Liver (tissue), 9 donors: ENCODE measurements around the gene TMPRSS13. TPM values are rescaled to one million over a fixed set of nuclear protein-coding genes. Genes with fewer than 3 reads are reported as not detected.

ENCODE experiments used
- DNase-seq: peaks from one replicate; pipeline ENCODE4 v3.0.0-alpha.2; 2017; ENCODE audit warnings: low spot score
- H3K27ac ChIP-seq, 2 donors: one replicate each; pipeline ENCODE4 v1.7.0; 2013; ENCODE audit warnings: inconsistent platforms in 2 of 2, low read length in 2 of 2, control low read depth in 1 of 2, low read depth in 1 of 2, mild to moderate bottlenecking in 1 of 2
- H3K27me3 ChIP-seq, 4 donors: one replicate each; pipeline versions ENCODE4 v1.6.1 to v1.7.0; 2013; ENCODE audit warnings: low read length in 3 of 4, inconsistent platforms in 1 of 4, mild to moderate bottlenecking in 1 of 4, moderate library complexity in 1 of 4; ENCODE audit not compliant: control insufficient read depth in 4 of 4, insufficient read depth in 4 of 4
- H3K36me3 ChIP-seq, 4 donors: one replicate each; pipeline versions ENCODE4 v1.6.1 to v1.7.0; 2013; ENCODE audit warnings: low read length in 3 of 4, mild to moderate bottlenecking in 3 of 4, low read depth in 1 of 4, moderate library complexity in 1 of 4; ENCODE audit not compliant: control insufficient read depth in 4 of 4, insufficient read depth in 3 of 4
- H3K4me1 ChIP-seq, 4 donors: one replicate each; pipeline versions ENCODE4 v1.6.1 to v1.7.0; 2013; ENCODE audit warnings: low read length in 3 of 4, mild to moderate bottlenecking in 3 of 4, moderate library complexity in 1 of 4; ENCODE audit not compliant: control insufficient read depth in 4 of 4, insufficient read depth in 4 of 4
- H3K4me3 ChIP-seq, 3 donors: one replicate each; pipeline versions ENCODE4 v1.6.1 to v1.7.0; 2013; ENCODE audit warnings: low read length in 3 of 3, control low read depth in 1 of 3, low read depth in 1 of 3, mild to moderate bottlenecking in 1 of 3
- H3K9ac ChIP-seq, 2 donors: one replicate each; pipeline ENCODE4 v1.7.0; 2013; ENCODE audit warnings: low read length in 2 of 2, mild to moderate bottlenecking in 2 of 2, moderate library complexity in 2 of 2, control low read depth in 1 of 2, low read depth in 1 of 2
- H3K9me3 ChIP-seq, 4 donors: one replicate each; pipeline versions ENCODE4 v1.6.1 to v1.7.0; 2013; ENCODE audit warnings: low read length in 3 of 4; ENCODE audit not compliant: control insufficient read depth in 4 of 4
- EGR1 ChIP-seq, 2 donors: IDR thresholded peaks; 2 replicates each; pipeline ENCODE4 v1.6.1; 2016 to 2018; ENCODE audit warnings: antibody characterized with exemption in 2 of 2, low read depth in 2 of 2
- FOXA1 ChIP-seq: IDR thresholded peaks from 2 replicates; pipeline ENCODE4 v1.6.1; 2016; ENCODE audit warnings: antibody characterized with exemption
- FOXA2 ChIP-seq: IDR thresholded peaks from 2 replicates; pipeline ENCODE4 v1.6.1; 2016; ENCODE audit warnings: antibody characterized with exemption
- GABPA ChIP-seq, 2 donors: IDR thresholded peaks in 1 of 2; conservative IDR thresholded peaks in 1 of 2; 2 replicates each; pipeline ENCODE4 v1.6.1; 2016; ENCODE audit warnings: antibody characterized with exemption in 2 of 2, mild to moderate bottlenecking in 1 of 2, moderate library complexity in 1 of 2
- HNF4G ChIP-seq: IDR thresholded peaks from 2 replicates; pipeline ENCODE4 v1.6.1; 2016; ENCODE audit warnings: antibody characterized with exemption
- JUND ChIP-seq, 2 donors: IDR thresholded peaks; 2 replicates each; pipeline ENCODE4 v1.6.1; 2016; ENCODE audit warnings: antibody characterized with exemption in 2 of 2
- NR2F2 ChIP-seq: IDR thresholded peaks from 2 replicates; pipeline ENCODE4 v1.6.1; 2016; ENCODE audit warnings: antibody characterized with exemption
- RAD21 ChIP-seq, 2 donors: IDR thresholded peaks; 2 replicates each; pipeline ENCODE4 v1.6.1; 2016; ENCODE audit warnings: antibody characterized with exemption in 2 of 2, mild to moderate bottlenecking in 2 of 2
- RXRA ChIP-seq, 2 donors: IDR thresholded peaks; 2 replicates each; pipeline ENCODE4 v1.6.1; 2017 to 2018; ENCODE audit warnings: antibody characterized with exemption in 2 of 2, mild to moderate bottlenecking in 1 of 2
- SP1 ChIP-seq: IDR thresholded peaks from 2 replicates; pipeline ENCODE4 v1.6.1; 2018; ENCODE audit warnings: antibody characterized with exemption, mild to moderate bottlenecking
- TAF1 ChIP-seq: conservative IDR thresholded peaks from 2 replicates; pipeline ENCODE4 v1.6.1; 2016; ENCODE audit warnings: antibody characterized with exemption, mild to moderate bottlenecking
- YY1 ChIP-seq: IDR thresholded peaks from 2 replicates; pipeline ENCODE4 v1.6.1; 2016; ENCODE audit warnings: antibody characterized with exemption, mild to moderate bottlenecking
- WGBS: extraction: QIAGEN DNeasy Blood & Tissue Kit; methylation state at CpG from one replicate; pipeline ENCODE4 v1.1.7; 2013; 5-methylcytosine and 5-hydroxymethylcytosine counted together
- polyA plus RNA-seq, 2 donors: library from polyadenylated mRNA; stranded (reverse) in 1 of 2; unstranded in 1 of 2; fragments of 200-250 nt in 1 of 2; fragments of >200 nt in 1 of 2; fragmentation: Nextera tagmentation in 1 of 2; extraction: Ambion mirVana in 1 of 2; gene quantifications; one replicate each; pipeline versions ENCODE4 v1.2.1 to v1.2.3, GENCODE V29; 2013 to 2015
- total RNA-seq, 2 donors: library from RNA; depleted of rRNA; stranded (reverse); fragments of >200 nt; gene quantifications; one replicate each; pipeline ENCODE4 v1.2.3, GENCODE V29; 2014
- TF ChIP-seq, protein P1 (sequence below): IDR thresholded peaks from 2 replicates; pipeline ENCODE4 v1.6.1; 2016; ENCODE audit warnings: antibody characterized with exemption, mild to moderate bottlenecking
- TF ChIP-seq, protein P2 (sequence below): IDR thresholded peaks from 2 replicates; pipeline ENCODE4 v1.6.1; 2016; ENCODE audit warnings: antibody characterized with exemption
- TF ChIP-seq, protein P3 (sequence below): IDR thresholded peaks from 2 replicates; pipeline ENCODE4 v1.6.1; 2016; ENCODE audit warnings: antibody characterized with exemption
- TF ChIP-seq, protein P4 (sequence below): fragments of 150-350 bp; IDR thresholded peaks from 2 replicates; pipeline ENCODE4 v1.5.1; 2017; ENCODE audit warnings: improper control_type of control experiment, low read depth, low read length; ENCODE audit not compliant: missing input control
- TF ChIP-seq, protein P5 (sequence below): IDR thresholded peaks from 2 replicates; pipeline ENCODE4 v1.6.1; 2016; ENCODE audit warnings: antibody characterized with exemption
- donor health status: healthy.
- donor health status: healthy.
- donor health status: healthy.
- donor health status: healthy.
- donor health status: healthy.

Gene TMPRSS13
- total and polyA plus RNA-seq, 4 donors = 0.11 to 0.93 (median 0.24) TPM

DNA sequence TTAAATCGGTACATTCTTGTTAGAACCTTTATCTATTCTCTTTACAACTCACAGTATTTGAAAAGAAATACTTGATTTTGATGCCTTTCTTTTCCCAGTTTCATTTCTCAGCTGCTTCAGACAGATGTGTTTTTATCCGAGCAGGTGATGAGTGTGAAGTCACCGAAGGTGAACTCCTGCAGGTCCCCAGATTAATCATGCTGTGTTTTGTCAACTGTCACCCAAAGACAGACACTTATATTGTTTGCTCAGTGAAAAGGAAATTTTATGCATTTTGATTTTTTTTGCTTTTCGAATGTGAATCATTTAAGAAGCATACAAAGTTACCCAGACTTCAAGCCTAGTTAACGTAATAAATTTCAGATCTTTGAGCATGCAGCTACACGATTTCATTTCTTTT, 7.8 kb upstream of the TMPRSS13 start:
- Histone ChIP-seq H3K9ac (no peak overlapping the region), H3K9me3 (no peaks in the 10 kb centered on the region), H3K36me3 (no peaks in the 10 kb centered on the region), H3K4me3 (no peak overlapping the region), H3K4me1 (no peaks in the 10 kb centered on the region), H3K27ac (no peak overlapping the region), H3K27me3 (peaks cover 0 to 3% (median 0%) of the 10 kb centered on the region in 4 donors)
- no peak for DNase-seq
- WGBS = 70% methylated on average over 6 of the region's 6 CpGs
- no peak for TF ChIP-seq JUND (IDR thresholded peaks at IDR 0.05)
- TF ChIP-seq EGR1 (IDR thresholded peaks at IDR 0.05; ENCODE audit: low read depth in 2 of 2) = no peak
- TF ChIP-seq, protein P1, sequence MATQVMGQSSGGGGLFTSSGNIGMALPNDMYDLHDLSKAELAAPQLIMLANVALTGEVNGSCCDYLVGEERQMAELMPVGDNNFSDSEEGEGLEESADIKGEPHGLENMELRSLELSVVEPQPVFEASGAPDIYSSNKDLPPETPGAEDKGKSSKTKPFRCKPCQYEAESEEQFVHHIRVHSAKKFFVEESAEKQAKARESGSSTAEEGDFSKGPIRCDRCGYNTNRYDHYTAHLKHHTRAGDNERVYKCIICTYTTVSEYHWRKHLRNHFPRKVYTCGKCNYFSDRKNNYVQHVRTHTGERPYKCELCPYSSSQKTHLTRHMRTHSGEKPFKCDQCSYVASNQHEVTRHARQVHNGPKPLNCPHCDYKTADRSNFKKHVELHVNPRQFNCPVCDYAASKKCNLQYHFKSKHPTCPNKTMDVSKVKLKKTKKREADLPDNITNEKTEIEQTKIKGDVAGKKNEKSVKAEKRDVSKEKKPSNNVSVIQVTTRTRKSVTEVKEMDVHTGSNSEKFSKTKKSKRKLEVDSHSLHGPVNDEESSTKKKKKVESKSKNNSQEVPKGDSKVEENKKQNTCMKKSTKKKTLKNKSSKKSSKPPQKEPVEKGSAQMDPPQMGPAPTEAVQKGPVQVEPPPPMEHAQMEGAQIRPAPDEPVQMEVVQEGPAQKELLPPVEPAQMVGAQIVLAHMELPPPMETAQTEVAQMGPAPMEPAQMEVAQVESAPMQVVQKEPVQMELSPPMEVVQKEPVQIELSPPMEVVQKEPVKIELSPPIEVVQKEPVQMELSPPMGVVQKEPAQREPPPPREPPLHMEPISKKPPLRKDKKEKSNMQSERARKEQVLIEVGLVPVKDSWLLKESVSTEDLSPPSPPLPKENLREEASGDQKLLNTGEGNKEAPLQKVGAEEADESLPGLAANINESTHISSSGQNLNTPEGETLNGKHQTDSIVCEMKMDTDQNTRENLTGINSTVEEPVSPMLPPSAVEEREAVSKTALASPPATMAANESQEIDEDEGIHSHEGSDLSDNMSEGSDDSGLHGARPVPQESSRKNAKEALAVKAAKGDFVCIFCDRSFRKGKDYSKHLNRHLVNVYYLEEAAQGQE = no peak
- TF ChIP-seq FOXA1 = no peak
- TF ChIP-seq, protein P2, sequence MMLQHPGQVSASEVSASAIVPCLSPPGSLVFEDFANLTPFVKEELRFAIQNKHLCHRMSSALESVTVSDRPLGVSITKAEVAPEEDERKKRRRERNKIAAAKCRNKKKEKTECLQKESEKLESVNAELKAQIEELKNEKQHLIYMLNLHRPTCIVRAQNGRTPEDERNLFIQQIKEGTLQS = no peak
- TF ChIP-seq, protein P3, sequence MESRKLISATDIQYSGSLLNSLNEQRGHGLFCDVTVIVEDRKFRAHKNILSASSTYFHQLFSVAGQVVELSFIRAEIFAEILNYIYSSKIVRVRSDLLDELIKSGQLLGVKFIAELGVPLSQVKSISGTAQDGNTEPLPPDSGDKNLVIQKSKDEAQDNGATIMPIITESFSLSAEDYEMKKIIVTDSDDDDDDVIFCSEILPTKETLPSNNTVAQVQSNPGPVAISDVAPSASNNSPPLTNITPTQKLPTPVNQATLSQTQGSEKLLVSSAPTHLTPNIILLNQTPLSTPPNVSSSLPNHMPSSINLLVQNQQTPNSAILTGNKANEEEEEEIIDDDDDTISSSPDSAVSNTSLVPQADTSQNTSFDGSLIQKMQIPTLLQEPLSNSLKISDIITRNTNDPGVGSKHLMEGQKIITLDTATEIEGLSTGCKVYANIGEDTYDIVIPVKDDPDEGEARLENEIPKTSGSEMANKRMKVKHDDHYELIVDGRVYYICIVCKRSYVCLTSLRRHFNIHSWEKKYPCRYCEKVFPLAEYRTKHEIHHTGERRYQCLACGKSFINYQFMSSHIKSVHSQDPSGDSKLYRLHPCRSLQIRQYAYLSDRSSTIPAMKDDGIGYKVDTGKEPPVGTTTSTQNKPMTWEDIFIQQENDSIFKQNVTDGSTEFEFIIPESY = no peak
- no peak for TF ChIP-seq YY1
- TF ChIP-seq, protein P4, sequence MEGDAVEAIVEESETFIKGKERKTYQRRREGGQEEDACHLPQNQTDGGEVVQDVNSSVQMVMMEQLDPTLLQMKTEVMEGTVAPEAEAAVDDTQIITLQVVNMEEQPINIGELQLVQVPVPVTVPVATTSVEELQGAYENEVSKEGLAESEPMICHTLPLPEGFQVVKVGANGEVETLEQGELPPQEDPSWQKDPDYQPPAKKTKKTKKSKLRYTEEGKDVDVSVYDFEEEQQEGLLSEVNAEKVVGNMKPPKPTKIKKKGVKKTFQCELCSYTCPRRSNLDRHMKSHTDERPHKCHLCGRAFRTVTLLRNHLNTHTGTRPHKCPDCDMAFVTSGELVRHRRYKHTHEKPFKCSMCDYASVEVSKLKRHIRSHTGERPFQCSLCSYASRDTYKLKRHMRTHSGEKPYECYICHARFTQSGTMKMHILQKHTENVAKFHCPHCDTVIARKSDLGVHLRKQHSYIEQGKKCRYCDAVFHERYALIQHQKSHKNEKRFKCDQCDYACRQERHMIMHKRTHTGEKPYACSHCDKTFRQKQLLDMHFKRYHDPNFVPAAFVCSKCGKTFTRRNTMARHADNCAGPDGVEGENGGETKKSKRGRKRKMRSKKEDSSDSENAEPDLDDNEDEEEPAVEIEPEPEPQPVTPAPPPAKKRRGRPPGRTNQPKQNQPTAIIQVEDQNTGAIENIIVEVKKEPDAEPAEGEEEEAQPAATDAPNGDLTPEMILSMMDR = no peak
- TF ChIP-seq RAD21 (IDR thresholded peaks at IDR 0.05) = no peak
- TF ChIP-seq SP1 = no peak
- no peak for TF ChIP-seq NR2F2
- TF ChIP-seq TAF1 = no peak
- no peak for TF ChIP-seq HNF4G
- TF ChIP-seq, protein P5, sequence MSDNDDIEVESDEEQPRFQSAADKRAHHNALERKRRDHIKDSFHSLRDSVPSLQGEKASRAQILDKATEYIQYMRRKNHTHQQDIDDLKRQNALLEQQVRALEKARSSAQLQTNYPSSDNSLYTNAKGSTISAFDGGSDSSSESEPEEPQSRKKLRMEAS = no peak
- no peak for TF ChIP-seq FOXA2
- TF ChIP-seq GABPA (IDR thresholded peaks at IDR 0.05 in 1 of 2, conservative IDR thresholded peaks at IDR 0.05 in 1 of 2) = no peak
- TF ChIP-seq RXRA (IDR thresholded peaks at IDR 0.05) = no peak
